Tibial artery (tissue), 4 donors: ENCODE results near the gene SLC4A1AP.

Source experiments
- DNase-seq, 2 donors: peaks; one replicate each; pipeline ENCODE4 v3.0.0-alpha.2; 2019
- H3K27ac ChIP-seq, 2 donors: fragments of 200-600 bp; sonication (generic) in 1 of 2; 1 replicate in 1 of 2; 2 replicates in 1 of 2; pipeline ENCODE4 v1.5.1; 2018 to 2019; ENCODE audit warnings: mild to moderate bottlenecking in 1 of 2
- H3K27me3 ChIP-seq, 2 donors: fragments of 200-600 bp; sonication (generic) in 1 of 2; one replicate each; pipeline versions ENCODE4 v1.5.1 to v1.6.0; 2016 to 2019
- H3K36me3 ChIP-seq, 3 donors: fragments of 200-600 bp; sonication (generic) in 2 of 3; one replicate each; pipeline ENCODE4 v1.5.1; 2016 to 2019; ENCODE audit warnings: mild to moderate bottlenecking in 2 of 3
- H3K4me1 ChIP-seq, 4 donors: fragments of 200-600 bp; sonication (generic) in 2 of 4; 1 replicate in 3 of 4; 2 replicates in 1 of 4; pipeline ENCODE4 v1.5.1; 2016 to 2019
- H3K4me3 ChIP-seq, 2 donors: fragments of 200-600 bp; sonication (generic) in 1 of 2; 1 replicate in 1 of 2; 2 replicates in 1 of 2; pipeline ENCODE4 v1.5.1; 2018 to 2019; ENCODE audit warnings: mild to moderate bottlenecking in 2 of 2
- H3K9me3 ChIP-seq, 3 donors: fragments of 200-600 bp; sonication (generic) in 1 of 3; one replicate each; pipeline ENCODE4 v1.5.1; 2016 to 2019
- CTCF ChIP-seq, 2 experiments: fragments of 200-600 bp in 1 of 2; fragments of 450-650 bp in 1 of 2; IDR thresholded peaks; one replicate each; pipeline ENCODE4 v1.5.1; 2017 to 2019; ENCODE audit warnings: antibody characterized with exemption in 2 of 2, mild to moderate bottlenecking in 1 of 2, moderate library complexity in 1 of 2
- intact Hi-C: fragments of 100-400 bp; cut with DNase I; formaldehyde crosslinking; loops from one replicate; pipeline ENCODE4 v1.15.0; 2023; ENCODE audit warnings: low total_unique reads

SLC4A1AP gene

GRCh38 chr2:27709960-27710575, 46.4 kb downstream of the SLC4A1AP start:
- no peak for TF ChIP-seq CTCF (IDR thresholded peaks at IDR 0.05)
- peaks cover 4 to 84% (median 44%) of the 10 kb centered on the region in 4 donors for H3K4me1 ChIP-seq
- no peaks in the 10 kb centered on the region for H3K9me3 ChIP-seq
- peak overlapping the region; percentile 94 to 97 for H3K27ac ChIP-seq
- DNase-seq: no peak
- H3K4me3 ChIP-seq: no peak overlapping the region
- H3K36me3 ChIP-seq: no peaks in the 10 kb centered on the region
- no peaks in the 10 kb centered on the region for H3K27me3 ChIP-seq
- intact Hi-C loops: loop anchor here (5.0 kb wide), 1 partner anchor 922 kb away; no protein-coding TSS in a partner anchor

- no peak for DNase-seq
- intact Hi-C loops: no loop called here
- peak overlapping the region; percentile 94 to 97 for H3K27ac ChIP-seq
- TF ChIP-seq CTCF (IDR thresholded peaks at IDR 0.05): no peak
- H3K36me3 ChIP-seq: no peaks in the 10 kb centered on the region
- H3K4me3 ChIP-seq: no peak overlapping the region
- H3K9me3 ChIP-seq: no peaks in the 10 kb centered on the region
- no peaks in the 10 kb centered on the region for H3K27me3 ChIP-seq
- H3K4me1 ChIP-seq: peaks cover 4 to 83% (median 44%) of the 10 kb centered on the region in 4 donors
Measured at GRCh38 chr2:27710640-27711430, 47.1 kb downstream of the SLC4A1AP start.

- H3K4me1 ChIP-seq: peaks cover 4 to 85% (median 44%) of the 10 kb centered on the region in 4 donors
- H3K36me3 ChIP-seq: no peaks in the 10 kb centered on the region
- no peak for DNase-seq
- H3K27me3 ChIP-seq: no peaks in the 10 kb centered on the region
- no peak for TF ChIP-seq CTCF (IDR thresholded peaks at IDR 0.05)
- no peaks in the 10 kb centered on the region for H3K9me3 ChIP-seq
- peak overlapping the region; percentile 94 to 97 for H3K27ac ChIP-seq
- H3K4me3 ChIP-seq: no peak overlapping the region
- intact Hi-C loops: no loop called here
Measured at GRCh38 chr2:27711804-27712203, 48.1 kb downstream of the SLC4A1AP start.

- Histone ChIP-seq H3K27ac (peak overlapping the region; percentile 94 to 97), H3K27me3 (no peaks in the 10 kb centered on the region), H3K4me1 (peaks cover 4 to 84% (median 38%) of the 10 kb centered on the region in 4 donors), H3K4me3 (no peak overlapping the region), H3K9me3 (no peaks in the 10 kb centered on the region), H3K36me3 (no peaks in the 10 kb centered on the region)
- no peak for TF ChIP-seq CTCF (IDR thresholded peaks at IDR 0.05)
- no peak for DNase-seq
- intact Hi-C loops: no loop called here
Measured at GRCh38 chr2:27712522-27712921, 48.8 kb downstream of the SLC4A1AP start.

- Histone ChIP-seq H3K4me1 (peaks cover 3 to 78% (median 34%) of the 10 kb centered on the region in 4 donors), H3K36me3 (no peaks in the 10 kb centered on the region), H3K27me3 (no peaks in the 10 kb centered on the region), H3K4me3 (no peak overlapping the region), H3K9me3 (no peaks in the 10 kb centered on the region), H3K27ac (peak overlapping the region; percentile 94 to 95)
- intact Hi-C loops: no loop called here
- no peak for TF ChIP-seq CTCF (IDR thresholded peaks at IDR 0.05)
- DNase-seq: no peak
Measured at GRCh38 chr2:27713201-27713600, 49.5 kb downstream of the SLC4A1AP start.
